Muscle layer of duodenum (tissue), 2 donors: ENCODE measurements around the gene ADCY3.

ENCODE experiments used
- H3K27ac ChIP-seq: one replicate; pipeline ENCODE4 v1.7.0; 2013; ENCODE audit warnings: mild to moderate bottlenecking, low read length
- H3K27me3 ChIP-seq: one replicate; pipeline ENCODE4 v1.7.0; 2013; ENCODE audit warnings: low read depth, mild to moderate bottlenecking, control low read depth, low read length
- H3K36me3 ChIP-seq, 2 donors: one replicate each; pipeline ENCODE4 v1.7.0; 2013; ENCODE audit warnings: low read length in 2 of 2, control low read depth in 1 of 2, mild to moderate bottlenecking in 1 of 2; ENCODE audit not compliant: insufficient read depth in 2 of 2, control insufficient read depth in 1 of 2
- H3K4me1 ChIP-seq, 2 donors: one replicate each; pipeline ENCODE4 v1.7.0; 2013; ENCODE audit warnings: low read length in 2 of 2, mild to moderate bottlenecking in 2 of 2, control low read depth in 1 of 2, moderate library complexity in 1 of 2; ENCODE audit not compliant: insufficient read depth in 2 of 2, control insufficient read depth in 1 of 2
- H3K4me3 ChIP-seq, 2 donors: one replicate each; pipeline ENCODE4 v1.7.0; 2013; ENCODE audit warnings: low read length in 2 of 2, low read depth in 1 of 2, mild to moderate bottlenecking in 1 of 2
- H3K9me3 ChIP-seq, 2 donors: one replicate each; pipeline ENCODE4 v1.7.0; 2013; ENCODE audit warnings: low read length in 2 of 2, control low read depth in 1 of 2, mild to moderate bottlenecking in 1 of 2; ENCODE audit not compliant: control insufficient read depth in 1 of 2
- donor health status: healthy.

The ADCY3 gene

DNA sequence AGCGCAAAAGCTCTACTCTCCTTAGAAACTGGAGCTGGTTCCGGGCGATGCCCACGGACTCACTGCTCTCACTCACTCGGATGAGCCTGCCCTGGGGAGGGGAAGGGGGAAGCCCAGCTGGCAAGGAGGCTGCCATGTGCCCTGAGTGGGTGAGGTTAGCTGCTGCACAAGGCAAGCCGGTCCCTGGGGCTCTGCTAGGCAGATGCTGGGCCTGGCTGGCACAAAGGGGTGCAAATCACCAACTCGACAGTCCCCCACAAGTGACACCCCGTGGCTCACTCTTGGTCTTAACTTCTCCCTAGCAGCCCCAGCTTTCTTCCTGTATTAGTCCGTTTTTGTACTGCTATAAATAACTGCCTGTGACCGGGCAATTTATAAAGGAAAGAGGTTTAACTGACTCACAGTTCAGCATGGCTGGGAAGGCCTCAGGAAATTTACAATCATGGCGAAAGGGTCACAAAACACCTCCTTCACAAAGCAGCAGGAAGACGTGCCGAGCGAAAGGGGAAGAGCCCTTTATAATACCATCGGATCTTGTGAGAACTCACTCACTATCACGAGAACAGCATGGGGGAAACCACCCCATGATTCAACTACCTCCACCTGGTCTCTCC is 33.2 kb downstream of the ADCY3 start:
- no peak overlapping the region for H3K4me3 ChIP-seq
- H3K27me3 ChIP-seq = no peaks in the 10 kb centered on the region
- H3K36me3 ChIP-seq = no peaks in the 10 kb centered on the region
- no peak overlapping the region for H3K27ac ChIP-seq
- H3K9me3 ChIP-seq = peaks cover 0 to 2% of the 10 kb centered on the region in 2 donors
- peaks cover 0 to 3% of the 10 kb centered on the region in 2 donors for H3K4me1 ChIP-seq

DNA sequence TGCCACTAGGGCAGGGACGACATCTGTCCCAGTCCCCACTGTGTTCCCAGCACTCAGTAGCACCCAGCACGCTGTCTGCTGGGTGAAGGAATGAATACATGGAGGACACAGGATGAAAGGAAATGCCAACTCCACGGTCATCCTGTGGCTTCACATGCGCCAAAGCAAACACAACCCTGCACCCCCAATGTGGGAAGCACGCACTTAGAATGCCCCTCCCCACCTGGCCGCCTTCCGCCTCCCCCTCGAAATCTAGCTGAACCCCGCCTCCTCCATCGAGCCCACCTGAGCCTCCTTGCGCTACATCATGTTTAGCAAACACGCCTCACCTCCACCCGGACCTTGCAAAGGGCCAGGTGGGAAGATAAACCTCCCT is 33.9 kb downstream of the ADCY3 start:
- Histone ChIP-seq H3K9me3 (no peaks in the 10 kb centered on the region), H3K4me1 (peaks cover 0 to 3% of the 10 kb centered on the region in 2 donors), H3K27ac (no peak overlapping the region), H3K4me3 (no peak overlapping the region), H3K27me3 (no peaks in the 10 kb centered on the region), H3K36me3 (no peaks in the 10 kb centered on the region)

DNA sequence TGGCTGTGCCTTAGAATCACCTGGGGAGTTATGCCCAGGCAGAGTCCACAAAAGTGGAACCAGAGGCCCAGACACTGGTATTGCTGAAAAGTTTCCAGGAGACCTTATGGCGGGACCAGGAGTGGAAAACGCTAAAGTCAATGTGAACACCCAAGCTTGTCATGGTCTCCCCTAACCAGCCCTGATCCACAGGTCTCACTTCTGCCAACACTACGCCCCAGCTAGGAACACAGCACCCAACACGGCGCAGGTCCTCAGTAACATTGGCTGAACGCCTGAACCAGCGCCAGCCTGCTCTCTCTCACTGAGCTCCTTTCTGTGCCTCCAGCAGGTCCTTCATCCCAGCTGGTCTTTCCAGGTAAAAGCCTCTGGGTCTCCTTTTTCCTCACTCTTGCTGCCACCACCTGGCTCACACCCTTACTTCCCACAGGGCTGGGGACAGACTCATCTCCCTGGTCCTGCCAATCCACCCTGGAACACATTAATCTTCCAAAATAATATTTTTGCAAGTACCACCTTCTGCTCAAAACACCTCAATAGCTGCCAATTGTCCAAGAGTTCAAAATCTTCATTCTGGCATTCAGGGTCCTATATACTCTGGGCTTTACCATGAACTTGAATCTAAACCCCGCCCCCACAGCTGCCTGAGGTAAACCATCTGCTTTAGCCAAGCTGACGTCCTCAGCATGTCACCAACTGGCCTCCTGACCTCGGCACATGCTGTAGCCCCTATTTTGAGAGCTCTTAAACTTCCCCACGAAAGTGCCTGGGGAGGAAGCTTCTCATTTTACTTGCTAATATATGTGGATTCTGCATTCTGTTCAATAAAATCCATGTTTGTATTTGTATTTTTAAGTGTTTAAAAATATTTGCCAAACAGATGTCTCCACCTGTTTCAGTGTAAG is 34.6 kb downstream of the ADCY3 start:
- no peak overlapping the region for H3K27ac ChIP-seq
- no peaks in the 10 kb centered on the region for H3K27me3 ChIP-seq
- H3K9me3 ChIP-seq = no peaks in the 10 kb centered on the region
- no peaks in the 10 kb centered on the region for H3K36me3 ChIP-seq
- no peak overlapping the region for H3K4me3 ChIP-seq
- peaks cover 0 to 3% of the 10 kb centered on the region in 2 donors for H3K4me1 ChIP-seq

DNA sequence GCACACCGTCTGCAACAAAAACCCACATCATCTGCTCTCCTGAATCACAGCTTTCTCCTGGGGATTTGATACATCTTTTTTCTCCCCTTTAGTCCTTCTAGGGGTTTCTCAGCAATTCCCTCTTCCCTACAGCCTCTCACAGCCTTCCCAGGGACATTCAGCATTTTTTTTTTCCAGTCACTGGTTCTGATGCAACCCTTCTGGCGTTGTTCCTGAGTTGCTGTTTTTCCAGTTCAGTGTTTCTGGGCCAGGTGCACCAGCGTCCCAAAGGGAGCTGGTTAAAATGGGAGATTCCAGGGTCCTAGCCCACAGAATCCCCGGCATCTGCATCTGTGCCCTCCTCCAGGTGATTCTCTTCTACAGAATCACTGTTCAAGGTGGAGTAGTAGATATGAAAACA is 36.1 kb downstream of the ADCY3 start:
- no peaks in the 10 kb centered on the region for H3K36me3 ChIP-seq
- H3K27ac ChIP-seq = no peak overlapping the region
- H3K4me3 ChIP-seq = no peak overlapping the region

DNA sequence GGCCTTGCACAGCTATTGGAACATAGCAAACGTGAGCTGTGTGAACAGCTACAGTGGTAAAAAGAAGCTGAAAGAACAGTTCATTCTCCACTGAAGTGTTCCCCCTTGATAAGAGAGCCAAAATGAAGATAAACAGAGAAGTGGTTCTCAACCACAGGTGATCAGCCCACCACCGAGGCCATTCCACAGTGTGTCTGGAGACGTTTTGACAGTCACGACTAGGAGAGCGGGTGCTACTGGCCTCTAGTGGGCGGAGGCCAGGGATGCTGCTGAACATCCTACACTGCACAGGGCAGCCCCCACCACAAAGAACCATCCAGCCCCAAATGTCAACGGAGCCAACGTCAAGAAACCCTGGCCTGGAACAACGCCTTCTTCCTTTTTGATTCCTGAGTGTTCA is 38.4 kb downstream of the ADCY3 start:
- Histone ChIP-seq H3K27me3 (no peaks in the 10 kb centered on the region), H3K36me3 (no peaks in the 10 kb centered on the region), H3K4me1 (peaks cover 0 to under 1% of the 10 kb centered on the region in 2 donors), H3K9me3 (no peaks in the 10 kb centered on the region), H3K4me3 (no peak overlapping the region), H3K27ac (no peak overlapping the region)

More for the DNA sequence above, 36.1 kb downstream of the ADCY3 start:
- Histone ChIP-seq H3K9me3 (no peaks in the 10 kb centered on the region), H3K27me3 (no peaks in the 10 kb centered on the region), H3K4me1 (peaks cover 0 to 3% of the 10 kb centered on the region in 2 donors)

DNA sequence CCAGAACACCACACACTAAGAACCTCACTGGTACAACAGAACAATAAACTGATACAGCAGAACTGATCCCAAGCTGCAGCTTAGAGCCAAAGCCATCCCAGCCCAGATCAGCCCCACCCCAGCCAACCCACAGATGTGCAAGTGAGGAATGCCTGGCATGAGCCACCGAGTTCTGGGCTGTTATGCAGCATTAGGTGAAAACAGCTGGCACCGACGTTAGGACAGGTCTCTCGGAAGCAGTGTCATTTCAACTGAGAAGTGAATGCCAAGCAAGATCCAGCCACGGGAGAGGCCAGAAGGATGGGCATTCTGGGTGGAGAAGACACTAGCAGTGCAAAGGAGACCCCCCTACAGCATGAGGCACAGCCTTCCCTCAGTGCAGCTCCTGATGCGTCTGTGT is 38.9 kb downstream of the ADCY3 start:
- Histone ChIP-seq H3K4me1 (no peaks in the 10 kb centered on the region), H3K27me3 (no peaks in the 10 kb centered on the region), H3K9me3 (no peaks in the 10 kb centered on the region), H3K27ac (no peak overlapping the region), H3K36me3 (no peaks in the 10 kb centered on the region), H3K4me3 (no peak overlapping the region)

DNA sequence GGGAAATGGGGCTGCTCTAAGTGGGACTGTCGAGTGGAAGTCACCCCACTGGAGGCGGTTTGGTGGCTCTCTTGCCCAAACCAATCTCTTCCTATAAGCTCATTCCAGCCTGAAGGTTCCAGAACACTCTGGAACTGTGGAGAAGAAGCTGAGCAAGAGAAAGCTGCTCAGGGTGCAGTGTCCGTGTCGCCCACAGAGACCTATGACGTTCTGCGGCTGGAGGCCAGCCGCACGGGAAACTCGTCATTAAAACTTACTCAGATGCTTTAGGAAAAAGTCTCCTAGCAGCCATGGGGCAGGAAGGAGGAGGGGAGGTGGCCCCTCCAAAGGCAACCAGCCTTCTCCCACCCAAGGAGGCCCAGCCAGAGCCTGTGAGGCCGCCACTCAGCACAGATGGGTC is 41.7 kb downstream of the ADCY3 start:
- Histone ChIP-seq H3K4me3 (no peak overlapping the region), H3K4me1 (no peaks in the 10 kb centered on the region), H3K27me3 (no peaks in the 10 kb centered on the region), H3K27ac (no peak overlapping the region), H3K36me3 (no peaks in the 10 kb centered on the region), H3K9me3 (no peaks in the 10 kb centered on the region)

DNA sequence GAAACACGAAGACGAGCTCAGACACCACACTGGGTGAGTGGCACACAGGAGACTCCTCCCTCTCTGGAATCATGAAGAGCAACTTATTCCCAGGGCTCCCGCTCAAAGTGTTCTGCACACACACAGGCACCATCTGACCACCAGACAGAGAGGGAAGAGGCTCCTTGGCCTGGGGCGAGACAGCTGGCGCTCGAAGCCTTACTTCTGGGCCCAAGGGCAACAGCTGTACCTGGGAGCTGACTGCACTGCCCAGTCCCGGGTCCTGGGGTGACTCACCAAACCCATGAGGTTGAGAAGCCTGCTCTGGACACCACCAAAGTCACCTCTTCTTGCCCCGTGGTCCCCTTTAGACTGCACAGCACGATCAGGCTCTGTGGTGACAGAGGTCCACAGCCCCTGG is 42.4 kb downstream of the ADCY3 start:
- Histone ChIP-seq H3K27me3 (no peaks in the 10 kb centered on the region), H3K4me3 (no peak overlapping the region), H3K36me3 (no peaks in the 10 kb centered on the region), H3K4me1 (no peaks in the 10 kb centered on the region), H3K27ac (no peak overlapping the region), H3K9me3 (no peaks in the 10 kb centered on the region)

DNA sequence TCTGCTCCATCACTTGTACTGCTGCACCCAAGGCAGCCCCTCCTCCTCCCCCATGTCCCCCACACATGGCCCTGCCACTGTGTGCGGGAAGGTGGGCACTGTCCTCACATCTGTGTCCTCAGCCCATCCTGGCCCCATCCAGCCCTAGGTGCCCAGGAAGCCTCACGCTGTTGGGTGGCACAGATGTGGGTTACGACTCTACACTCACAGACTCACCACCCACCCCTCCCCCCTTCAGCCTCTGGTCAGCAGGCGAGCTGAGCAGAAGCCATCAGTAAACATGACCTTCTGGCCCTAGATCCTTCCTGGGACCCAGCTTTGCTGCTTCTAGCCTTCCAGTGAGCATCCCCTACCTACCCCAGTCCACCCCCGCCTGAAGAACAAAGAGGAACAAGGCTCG is 43.0 kb downstream of the ADCY3 start:
- Histone ChIP-seq H3K4me1 (no peaks in the 10 kb centered on the region), H3K27ac (no peak overlapping the region), H3K9me3 (no peaks in the 10 kb centered on the region), H3K36me3 (no peaks in the 10 kb centered on the region), H3K4me3 (no peak overlapping the region), H3K27me3 (no peaks in the 10 kb centered on the region)

DNA sequence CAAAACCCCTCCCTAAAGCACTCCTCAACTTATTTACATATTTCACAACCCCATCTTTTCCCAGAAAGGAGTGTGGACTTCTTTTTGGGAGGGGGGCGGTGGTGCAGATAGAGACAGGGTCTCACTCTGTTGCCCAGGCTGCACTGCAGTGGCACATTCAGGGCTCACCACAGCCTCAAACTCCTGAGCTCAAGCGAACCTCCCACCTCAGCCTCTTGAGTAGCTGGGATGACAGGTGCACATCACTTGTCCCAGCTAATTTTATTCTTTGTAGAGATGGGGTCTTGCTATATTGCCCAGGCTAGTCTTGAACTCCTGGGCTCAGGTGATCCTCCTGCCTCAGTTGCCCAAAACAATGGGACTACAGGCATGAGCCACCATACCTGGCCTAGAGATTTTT is 44.1 kb downstream of the ADCY3 start:
- Histone ChIP-seq H3K27ac (no peak overlapping the region), H3K27me3 (no peaks in the 10 kb centered on the region), H3K9me3 (no peaks in the 10 kb centered on the region), H3K4me3 (no peak overlapping the region), H3K36me3 (no peaks in the 10 kb centered on the region), H3K4me1 (no peaks in the 10 kb centered on the region)

DNA sequence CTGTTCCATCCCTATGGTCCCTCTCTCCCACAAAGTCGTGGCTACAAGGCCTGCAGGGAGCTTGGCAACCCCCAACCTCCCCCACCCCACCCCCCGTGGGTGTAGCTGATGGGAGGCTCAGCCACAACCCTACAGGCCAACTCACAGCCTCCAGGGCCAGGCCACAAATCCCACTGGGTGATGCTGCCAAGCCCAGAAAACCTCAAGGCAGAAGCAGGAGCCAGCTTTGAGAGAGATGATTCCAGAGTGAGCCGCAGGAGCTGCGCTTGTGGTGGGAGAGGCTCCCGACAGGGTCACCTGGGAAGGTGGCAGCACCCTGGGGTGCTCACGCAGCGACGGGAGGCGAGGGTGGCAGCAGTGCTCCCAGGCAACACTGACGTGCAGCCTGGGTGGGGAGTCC is 44.8 kb downstream of the ADCY3 start:
- Histone ChIP-seq H3K4me3 (no peak overlapping the region), H3K36me3 (no peaks in the 10 kb centered on the region), H3K27ac (no peak overlapping the region), H3K27me3 (no peaks in the 10 kb centered on the region), H3K9me3 (no peaks in the 10 kb centered on the region), H3K4me1 (no peaks in the 10 kb centered on the region)
